Measurements from ENCODE around the gene MYOZ3. TPM values are rescaled to one million over a fixed set of nuclear protein-coding genes. Genes with fewer than 3 reads are reported as not detected.
A peak's percentile ranks its signal among the peaks of the same experiment; 100 is the strongest.

MYOZ3 gene
- total RNA-seq, 1 donor from 2014 or later: 4.7 TPM

DNA sequence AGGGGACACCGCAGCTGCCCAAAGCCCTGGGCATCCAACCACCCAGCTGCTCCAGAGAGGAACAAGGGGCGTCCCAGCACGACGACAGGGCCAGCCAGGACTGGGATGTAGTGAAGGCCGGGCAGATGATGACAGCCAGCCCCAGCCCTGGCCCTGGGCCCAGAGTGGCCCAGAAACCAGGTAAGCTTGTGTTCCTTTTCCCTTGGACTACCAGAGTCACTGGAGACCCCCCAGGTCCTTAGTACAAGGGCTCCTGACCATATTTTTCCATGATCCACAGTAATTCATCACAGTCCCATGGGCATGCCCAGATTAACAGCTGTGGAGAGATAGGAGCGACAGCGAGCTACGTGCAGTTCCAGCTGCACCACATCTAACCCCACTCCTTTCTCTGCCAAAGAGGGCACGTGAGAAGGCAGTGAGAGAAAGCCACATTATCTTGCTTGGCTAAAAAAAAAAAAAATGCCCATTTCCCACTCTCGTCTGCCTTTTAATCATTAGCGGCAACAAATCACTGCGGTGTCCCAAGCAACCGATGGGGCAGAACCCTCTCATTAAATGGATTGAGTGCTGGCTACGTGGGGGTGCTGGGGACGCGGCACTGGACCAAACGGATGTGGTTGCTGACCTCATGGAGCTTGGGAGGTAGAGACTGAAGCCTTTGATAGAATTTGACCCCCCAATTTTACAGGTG lies 42.3 kb upstream of the MYOZ3 start:
- peak overlapping the region in 1 of 3 donors; percentile 1 for H3K4me3 ChIP-seq (ENCODE audit: low read length in 3 of 3)

DNA sequence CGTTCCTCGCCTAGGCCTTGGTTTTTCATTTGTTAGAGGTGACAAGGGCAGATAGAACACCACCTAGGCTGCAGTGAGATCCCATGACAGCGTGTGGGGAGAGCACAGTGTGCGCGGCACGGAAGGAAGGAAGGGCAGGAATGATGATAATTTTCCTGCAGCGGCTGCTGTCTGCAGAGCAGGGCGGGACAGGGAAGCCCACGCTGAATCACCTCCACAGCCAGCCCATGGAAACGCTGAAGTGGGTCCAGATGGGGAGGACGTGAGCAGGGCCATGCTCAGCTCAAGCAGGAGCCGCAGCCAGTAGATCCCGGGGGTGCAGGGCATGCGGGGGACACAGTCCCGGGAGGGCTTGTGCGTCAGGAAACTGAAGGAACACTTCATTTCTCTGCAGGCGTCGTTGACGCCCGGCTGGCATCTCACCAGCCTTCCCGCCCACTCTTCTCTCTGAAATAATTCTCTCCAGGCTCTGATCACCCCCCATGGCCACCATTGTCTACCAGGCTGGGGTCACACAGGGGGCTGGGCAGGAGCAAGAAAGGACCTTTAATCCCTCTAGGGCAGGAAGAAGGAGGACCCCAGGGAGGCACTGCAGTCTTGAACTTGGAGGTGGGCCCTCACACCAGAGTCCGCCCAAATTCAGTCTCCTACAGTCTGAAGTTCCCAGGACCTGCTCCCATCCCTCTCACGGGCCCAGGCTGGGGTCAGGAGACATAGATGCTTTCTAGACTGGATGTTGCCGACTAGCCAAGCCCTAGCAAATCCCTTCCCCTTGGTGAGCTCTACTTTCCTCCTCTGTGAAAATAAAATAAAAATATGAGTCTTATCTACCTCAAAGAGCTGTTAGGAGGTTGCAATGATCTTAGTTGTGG lies 41.5 kb upstream of the MYOZ3 start:
- peak overlapping the region; percentile 69 for H3K27ac ChIP-seq (ENCODE audit: low read depth, low read length)
- peak overlapping the region in 2 of 3 donors; percentile 21 to 69 for H3K9ac ChIP-seq (ENCODE audit: low read depth in 1 of 3, low read length in 3 of 3)
- peak overlapping the region in 2 of 3 donors; percentile 1 to 13 for H3K4me3 ChIP-seq (ENCODE audit: low read length in 3 of 3)
- no peaks in the 10 kb centered on the region for H3K9me3 ChIP-seq (ENCODE audit: control insufficient read depth in 3 of 3, low read length in 3 of 3)
- peaks cover 0 to 12% (median 5%) of the 10 kb centered on the region in 3 donors for H3K36me3 ChIP-seq (ENCODE audit: control insufficient read depth in 3 of 3, insufficient read depth in 3 of 3, low read length in 3 of 3)
- H3K4me1 ChIP-seq (ENCODE audit: control insufficient read depth in 3 of 3, insufficient read depth in 3 of 3, low read length in 3 of 3): peaks cover 59 to 81% (median 78%) of the 10 kb centered on the region in 3 donors
- H3K27me3 ChIP-seq (ENCODE audit: control insufficient read depth in 3 of 3, insufficient read depth in 3 of 3, low read length in 3 of 3): no peaks in the 10 kb centered on the region

More for the DNA sequence above, 42.3 kb upstream of the MYOZ3 start:
- Histone ChIP-seq H3K9ac (ENCODE audit: low read depth in 1 of 3, low read length in 3 of 3) (peak overlapping the region in 1 of 3 donors; percentile 69), H3K4me1 (ENCODE audit: control insufficient read depth in 3 of 3, insufficient read depth in 3 of 3, low read length in 3 of 3) (peaks cover 61 to 83% (median 80%) of the 10 kb centered on the region in 3 donors), H3K36me3 (ENCODE audit: control insufficient read depth in 3 of 3, insufficient read depth in 3 of 3, low read length in 3 of 3) (peaks cover 0 to 12% (median 5%) of the 10 kb centered on the region in 3 donors), H3K27me3 (ENCODE audit: control insufficient read depth in 3 of 3, insufficient read depth in 3 of 3, low read length in 3 of 3) (no peaks in the 10 kb centered on the region), H3K27ac (ENCODE audit: low read depth, low read length) (peak overlapping the region; percentile 69), H3K9me3 (ENCODE audit: control insufficient read depth in 3 of 3, low read length in 3 of 3) (no peaks in the 10 kb centered on the region)

DNA sequence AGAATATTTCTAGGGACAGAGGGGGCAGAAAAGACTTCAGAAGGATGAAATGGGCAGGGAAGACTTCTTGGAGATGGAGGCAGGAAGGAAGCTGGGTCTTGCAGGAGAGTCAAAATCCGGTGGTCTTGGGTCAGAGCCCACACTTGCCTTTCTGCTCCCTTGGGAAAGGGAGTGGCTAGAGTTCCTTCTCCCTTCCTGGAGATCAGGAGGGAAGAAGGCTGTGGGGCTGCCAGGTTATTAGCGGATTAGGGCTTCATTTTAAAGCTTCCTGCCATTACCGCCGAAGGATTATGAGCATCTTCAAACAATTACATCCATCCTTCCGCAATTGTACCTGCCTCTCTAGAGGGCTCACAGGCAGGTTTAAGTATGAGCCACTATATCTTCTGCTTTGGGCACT lies 39.8 kb upstream of the MYOZ3 start:
- H3K27me3 ChIP-seq (ENCODE audit: control insufficient read depth in 3 of 3, insufficient read depth in 3 of 3, low read length in 3 of 3): no peaks in the 10 kb centered on the region
- H3K4me3 ChIP-seq (ENCODE audit: low read length in 3 of 3): no peak overlapping the region
- H3K36me3 ChIP-seq (ENCODE audit: control insufficient read depth in 3 of 3, insufficient read depth in 3 of 3, low read length in 3 of 3): peaks cover 0 to 20% (median 5%) of the 10 kb centered on the region in 3 donors
- H3K27ac ChIP-seq (ENCODE audit: low read depth, low read length): no peak overlapping the region
- no peaks in the 10 kb centered on the region for H3K9me3 ChIP-seq (ENCODE audit: control insufficient read depth in 3 of 3, low read length in 3 of 3)
- peaks cover 48 to 77% (median 65%) of the 10 kb centered on the region in 3 donors for H3K4me1 ChIP-seq (ENCODE audit: control insufficient read depth in 3 of 3, insufficient read depth in 3 of 3, low read length in 3 of 3)
- no peak overlapping the region for H3K9ac ChIP-seq (ENCODE audit: low read depth in 1 of 3, low read length in 3 of 3)

DNA sequence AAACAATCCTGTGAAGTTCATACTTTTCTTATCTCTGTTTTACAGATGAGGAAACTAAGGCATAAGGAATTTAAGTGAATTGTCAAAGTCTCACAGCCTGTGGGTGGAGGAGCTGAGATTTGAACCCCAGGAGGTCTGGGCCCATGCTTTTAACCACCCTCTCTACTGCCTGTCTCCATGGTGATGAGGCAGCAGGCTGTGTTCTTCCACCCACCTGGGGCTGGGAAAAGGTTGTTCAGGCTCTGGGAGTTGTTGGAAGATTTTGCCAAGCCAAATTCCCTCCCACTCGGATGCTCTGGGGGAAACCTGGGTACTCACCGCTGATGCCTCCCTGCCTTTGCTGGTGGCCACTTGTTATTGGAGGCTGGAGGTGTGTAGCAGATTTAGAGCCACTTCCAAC lies 38.9 kb upstream of the MYOZ3 start:
- Histone ChIP-seq H3K36me3 (ENCODE audit: control insufficient read depth in 3 of 3, insufficient read depth in 3 of 3, low read length in 3 of 3) (peaks cover 0 to 20% (median 5%) of the 10 kb centered on the region in 3 donors), H3K4me1 (ENCODE audit: control insufficient read depth in 3 of 3, insufficient read depth in 3 of 3, low read length in 3 of 3) (peaks cover 47 to 77% (median 65%) of the 10 kb centered on the region in 3 donors), H3K27me3 (ENCODE audit: control insufficient read depth in 3 of 3, insufficient read depth in 3 of 3, low read length in 3 of 3) (no peaks in the 10 kb centered on the region), H3K27ac (ENCODE audit: low read depth, low read length) (peak overlapping the region; percentile 9), H3K4me3 (ENCODE audit: low read length in 3 of 3) (no peak overlapping the region), H3K9ac (ENCODE audit: low read depth in 1 of 3, low read length in 3 of 3) (peak overlapping the region in 1 of 3 donors; percentile 84), H3K9me3 (ENCODE audit: control insufficient read depth in 3 of 3, low read length in 3 of 3) (no peaks in the 10 kb centered on the region)

DNA sequence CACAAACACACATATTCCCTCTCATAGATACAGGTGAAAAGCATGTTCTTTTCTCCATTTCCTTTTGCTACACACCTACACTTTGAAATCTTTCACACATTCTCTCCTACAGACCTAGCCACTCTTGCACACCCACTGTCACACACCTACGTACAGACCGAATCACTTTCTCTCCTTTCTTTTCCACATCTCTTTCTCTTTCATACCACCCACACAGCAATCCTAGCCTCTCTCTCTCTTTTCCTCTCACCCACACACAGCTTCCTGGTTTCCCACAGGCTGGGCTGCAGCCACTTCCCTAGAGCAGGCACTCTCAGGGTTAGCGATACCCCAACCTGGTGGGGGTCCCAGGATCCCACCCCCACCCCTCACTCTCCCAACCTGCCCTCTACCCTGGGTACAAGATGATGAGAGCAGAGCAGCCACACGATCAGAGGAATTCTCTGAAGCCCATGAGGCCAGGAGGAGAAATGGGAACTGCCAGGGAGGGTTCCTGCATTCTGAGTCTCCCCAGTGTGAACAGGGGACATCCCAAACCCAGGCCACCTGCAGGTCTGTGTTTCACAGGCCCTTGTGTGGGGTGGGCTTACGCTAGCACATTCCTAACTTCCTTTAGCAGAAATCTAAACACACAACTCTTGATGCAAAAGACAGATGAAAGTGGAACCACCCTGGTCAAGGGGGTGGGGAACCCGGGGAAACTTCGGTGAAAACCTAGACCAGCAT lies 37.7 kb upstream of the MYOZ3 start:
- H3K4me1 ChIP-seq (ENCODE audit: control insufficient read depth in 3 of 3, insufficient read depth in 3 of 3, low read length in 3 of 3): peaks cover 47 to 79% (median 64%) of the 10 kb centered on the region in 3 donors
- H3K9ac ChIP-seq (ENCODE audit: low read depth in 1 of 3, low read length in 3 of 3): peak overlapping the region; percentile 10 to 84 (median 39)
- H3K27ac ChIP-seq (ENCODE audit: low read depth, low read length): peak overlapping the region; percentile 72
- H3K36me3 ChIP-seq (ENCODE audit: control insufficient read depth in 3 of 3, insufficient read depth in 3 of 3, low read length in 3 of 3): peaks cover 0 to 20% (median 5%) of the 10 kb centered on the region in 3 donors
- H3K9me3 ChIP-seq (ENCODE audit: control insufficient read depth in 3 of 3, low read length in 3 of 3): no peaks in the 10 kb centered on the region
- peak overlapping the region in 1 of 3 donors; percentile 70 for H3K4me3 ChIP-seq (ENCODE audit: low read length in 3 of 3)
- no peaks in the 10 kb centered on the region for H3K27me3 ChIP-seq (ENCODE audit: control insufficient read depth in 3 of 3, insufficient read depth in 3 of 3, low read length in 3 of 3)

DNA sequence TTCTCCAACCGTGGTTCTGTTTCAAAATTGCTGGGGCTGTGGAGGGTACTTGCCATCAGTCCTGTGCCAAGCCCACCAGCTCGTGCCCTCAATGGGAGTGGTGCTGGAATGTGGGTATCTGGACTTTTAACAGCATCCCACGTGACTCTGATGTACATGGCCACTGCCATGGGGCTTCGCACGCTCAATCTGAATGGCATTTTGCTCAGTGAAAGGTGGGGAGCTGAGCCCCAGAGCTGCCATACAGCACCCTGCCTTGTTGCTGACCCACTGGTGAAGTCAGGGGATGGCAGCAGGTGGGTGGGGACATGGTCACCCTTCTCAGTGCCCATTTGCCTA lies 37.2 kb upstream of the MYOZ3 start:
- Histone ChIP-seq H3K9ac (ENCODE audit: low read depth in 1 of 3, low read length in 3 of 3) (peak overlapping the region; percentile 51 to 84 (median 72)), H3K36me3 (ENCODE audit: control insufficient read depth in 3 of 3, insufficient read depth in 3 of 3, low read length in 3 of 3) (peaks cover 0 to 20% (median 5%) of the 10 kb centered on the region in 3 donors), H3K27me3 (ENCODE audit: control insufficient read depth in 3 of 3, insufficient read depth in 3 of 3, low read length in 3 of 3) (no peaks in the 10 kb centered on the region), H3K27ac (ENCODE audit: low read depth, low read length) (peak overlapping the region; percentile 72), H3K4me1 (ENCODE audit: control insufficient read depth in 3 of 3, insufficient read depth in 3 of 3, low read length in 3 of 3) (peaks cover 47 to 79% (median 64%) of the 10 kb centered on the region in 3 donors), H3K9me3 (ENCODE audit: control insufficient read depth in 3 of 3, low read length in 3 of 3) (no peaks in the 10 kb centered on the region), H3K4me3 (ENCODE audit: low read length in 3 of 3) (peak overlapping the region; percentile 57 to 70 (median 59))

DNA sequence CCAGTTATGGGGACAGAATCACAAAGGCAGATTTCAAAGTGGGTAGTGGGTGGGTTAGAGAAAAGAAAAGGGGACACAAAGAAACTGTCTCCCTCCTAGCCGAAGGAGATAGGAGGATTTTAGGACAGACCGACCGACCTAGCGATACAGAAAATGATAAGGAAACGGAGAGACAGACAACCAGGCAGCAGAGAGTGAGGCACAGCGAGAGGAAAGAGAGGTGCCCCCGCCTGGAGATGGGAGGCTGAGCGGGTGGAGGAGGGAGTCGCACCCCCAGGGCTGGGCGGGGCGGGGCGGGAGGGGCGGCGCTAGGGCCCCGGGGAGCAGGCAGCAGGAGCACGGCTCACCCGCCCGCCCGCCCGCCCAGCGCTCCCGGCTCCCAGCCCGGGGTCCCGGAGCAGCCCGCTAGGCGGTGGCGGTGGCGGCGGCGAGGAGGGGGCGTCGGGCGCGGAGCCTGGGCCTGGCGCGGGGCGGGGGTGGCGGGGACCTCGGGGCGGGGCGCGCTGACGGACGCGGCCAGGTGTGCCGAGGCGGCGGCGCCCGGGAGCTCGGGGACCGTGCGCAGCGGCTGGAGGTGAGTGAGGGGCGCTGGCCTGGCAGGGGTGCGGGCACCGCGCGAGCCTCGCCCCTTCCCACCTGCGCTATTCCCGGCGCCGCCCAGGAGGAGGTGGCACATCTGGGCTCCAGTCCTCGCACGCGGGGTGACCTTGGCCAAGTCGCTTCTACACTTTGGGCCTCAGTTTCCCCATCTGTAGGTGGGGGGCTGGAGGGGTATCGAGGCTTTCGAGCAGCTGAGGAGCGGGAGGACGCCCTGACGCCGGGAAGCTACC lies 36.5 kb upstream of the MYOZ3 start:
- Histone ChIP-seq H3K4me1 (ENCODE audit: control insufficient read depth in 3 of 3, insufficient read depth in 3 of 3, low read length in 3 of 3) (peaks cover 47 to 79% (median 64%) of the 10 kb centered on the region in 3 donors), H3K27me3 (ENCODE audit: control insufficient read depth in 3 of 3, insufficient read depth in 3 of 3, low read length in 3 of 3) (no peaks in the 10 kb centered on the region), H3K4me3 (ENCODE audit: low read length in 3 of 3) (peak overlapping the region; percentile 66 to 96 (median 96)), H3K9me3 (ENCODE audit: control insufficient read depth in 3 of 3, low read length in 3 of 3) (no peaks in the 10 kb centered on the region), H3K36me3 (ENCODE audit: control insufficient read depth in 3 of 3, insufficient read depth in 3 of 3, low read length in 3 of 3) (peaks cover 0 to 21% (median 5%) of the 10 kb centered on the region in 3 donors), H3K27ac (ENCODE audit: low read depth, low read length) (peak overlapping the region; percentile 100), H3K9ac (ENCODE audit: low read depth in 1 of 3, low read length in 3 of 3) (peak overlapping the region; percentile 97 to 100 (median 100))

DNA sequence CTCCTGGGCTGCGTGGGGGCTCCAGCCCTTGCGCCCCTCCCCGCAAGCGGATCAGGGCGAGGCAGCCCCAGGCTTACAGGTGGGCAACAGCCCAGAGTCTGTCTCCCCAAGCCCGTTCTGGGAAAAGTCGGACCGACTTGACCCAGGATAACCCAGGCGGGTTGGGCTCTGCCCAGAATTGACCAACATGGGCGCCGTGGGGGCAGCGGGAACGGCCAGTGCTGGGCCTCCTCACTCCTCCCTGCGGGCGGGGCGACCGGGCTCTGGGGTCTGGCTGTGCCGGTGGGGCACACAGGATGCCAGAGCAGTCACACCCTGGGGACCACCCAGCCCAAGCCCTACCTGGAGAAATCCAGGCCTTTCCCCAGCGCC lies 35.9 kb upstream of the MYOZ3 start:
- Histone ChIP-seq H3K9me3 (ENCODE audit: control insufficient read depth in 3 of 3, low read length in 3 of 3) (no peaks in the 10 kb centered on the region), H3K4me1 (ENCODE audit: control insufficient read depth in 3 of 3, insufficient read depth in 3 of 3, low read length in 3 of 3) (peaks cover 49 to 81% (median 66%) of the 10 kb centered on the region in 3 donors), H3K27me3 (ENCODE audit: control insufficient read depth in 3 of 3, insufficient read depth in 3 of 3, low read length in 3 of 3) (no peaks in the 10 kb centered on the region), H3K27ac (ENCODE audit: low read depth, low read length) (peak overlapping the region; percentile 100), H3K36me3 (ENCODE audit: control insufficient read depth in 3 of 3, insufficient read depth in 3 of 3, low read length in 3 of 3) (peaks cover 0 to 26% (median 8%) of the 10 kb centered on the region in 3 donors), H3K9ac (ENCODE audit: low read depth in 1 of 3, low read length in 3 of 3) (peak overlapping the region; percentile 97 to 100 (median 100)), H3K4me3 (ENCODE audit: low read length in 3 of 3) (peak overlapping the region; percentile 66 to 96 (median 96))

All from skeletal muscle tissue (tissue), 4 donors.